BJ (cell line): Measurements from ENCODE around the gene TMC5. TPM values are rescaled to one million over a fixed set of nuclear protein-coding genes. Genes with fewer than 3 reads are reported as not detected.

ENCODE experiments used
- CTCF ChIA-PET: fragments of 350-600 bp; formaldehyde crosslinking; extraction: SDS; loops from one replicate; lab custom pipeline; 2021; ENCODE audit warnings: antibody characterized with exemption, inconsistent platforms; lab: Yijun Ruan, JAX
- POLR2A ChIA-PET: fragments of 300-600 bp; sonication (Branson Sonifier 250); formaldehyde crosslinking; extraction: SDS; loops from one replicate; lab custom pipeline; 2021; ENCODE audit warnings: antibody characterized with exemption; lab: Charles Lee
- DNase-seq: peaks from one replicate; pipeline ENCODE4 v3.0.0-alpha.2; 2011; ENCODE audit warnings: low read depth
- H3K27me3 ChIP-seq: 2 replicates; pipeline ENCODE4 v1.6.0; 2011; ENCODE audit warnings: low read length; ENCODE audit not compliant: control insufficient read depth, insufficient read depth
- H3K36me3 ChIP-seq: 2 replicates; pipeline ENCODE4 v1.5.1; 2011; ENCODE audit warnings: low read length; ENCODE audit not compliant: control insufficient read depth, insufficient read depth
- H3K4me3 ChIP-seq: 2 replicates; pipeline ENCODE4 v1.5.1; 2011; ENCODE audit warnings: low read depth, mild to moderate bottlenecking, control low read depth, low read length
- polyA plus RNA-seq: library from polyadenylated mRNA; depleted of rRNA; stranded (reverse); fragments of >200 nt; gene quantifications from 2 replicates; pipeline ENCODE4 v1.2.3, GENCODE V29; 2011
- TF ChIP-seq, protein P1 (sequence below): IDR thresholded peaks from 2 replicates; pipeline ENCODE4 v1.5.1; 2011; ENCODE audit warnings: low read depth, mild to moderate bottlenecking, control low read depth, inconsistent platforms, low read length, moderate library complexity; ENCODE audit not compliant: insufficient read depth

The TMC5 gene
- polyA plus RNA-seq, 1 experiment, result not detected

DNA sequence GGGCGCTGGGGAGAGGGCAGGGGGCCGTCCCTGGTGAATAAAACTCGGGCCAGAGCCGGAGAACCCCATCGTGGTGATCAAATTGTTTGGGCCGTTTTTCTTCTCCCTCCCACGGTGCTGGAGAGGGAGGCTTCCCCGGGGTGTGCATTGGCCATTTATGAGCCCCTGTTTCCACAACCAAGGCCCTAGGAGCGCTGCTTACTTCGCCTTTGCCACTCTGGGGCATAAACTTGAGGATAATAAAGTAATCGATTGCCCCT is 106.6 kb downstream of the TMC5 start:
- TF ChIP-seq, protein P1, sequence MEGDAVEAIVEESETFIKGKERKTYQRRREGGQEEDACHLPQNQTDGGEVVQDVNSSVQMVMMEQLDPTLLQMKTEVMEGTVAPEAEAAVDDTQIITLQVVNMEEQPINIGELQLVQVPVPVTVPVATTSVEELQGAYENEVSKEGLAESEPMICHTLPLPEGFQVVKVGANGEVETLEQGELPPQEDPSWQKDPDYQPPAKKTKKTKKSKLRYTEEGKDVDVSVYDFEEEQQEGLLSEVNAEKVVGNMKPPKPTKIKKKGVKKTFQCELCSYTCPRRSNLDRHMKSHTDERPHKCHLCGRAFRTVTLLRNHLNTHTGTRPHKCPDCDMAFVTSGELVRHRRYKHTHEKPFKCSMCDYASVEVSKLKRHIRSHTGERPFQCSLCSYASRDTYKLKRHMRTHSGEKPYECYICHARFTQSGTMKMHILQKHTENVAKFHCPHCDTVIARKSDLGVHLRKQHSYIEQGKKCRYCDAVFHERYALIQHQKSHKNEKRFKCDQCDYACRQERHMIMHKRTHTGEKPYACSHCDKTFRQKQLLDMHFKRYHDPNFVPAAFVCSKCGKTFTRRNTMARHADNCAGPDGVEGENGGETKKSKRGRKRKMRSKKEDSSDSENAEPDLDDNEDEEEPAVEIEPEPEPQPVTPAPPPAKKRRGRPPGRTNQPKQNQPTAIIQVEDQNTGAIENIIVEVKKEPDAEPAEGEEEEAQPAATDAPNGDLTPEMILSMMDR, result no peak
- Histone ChIP-seq H3K4me3 (peak overlapping the region; percentile 90), H3K36me3 (peaks cover 5% of the 10 kb centered on the region), H3K27me3 (no peaks in the 10 kb centered on the region)
- ChIA-PET POLR2A (interaction anchor here (0.5 kb wide), 1 partner anchor 402 kb away, joined by 13 read pairs; no protein-coding TSS in a partner anchor), CTCF (interaction anchor here (1.3 to 1.6 kb wide), 3 partner anchors 16 to 363 kb away, joined by 4 read pairs; no protein-coding TSS in a partner anchor)
- no peak for DNase-seq

DNA sequence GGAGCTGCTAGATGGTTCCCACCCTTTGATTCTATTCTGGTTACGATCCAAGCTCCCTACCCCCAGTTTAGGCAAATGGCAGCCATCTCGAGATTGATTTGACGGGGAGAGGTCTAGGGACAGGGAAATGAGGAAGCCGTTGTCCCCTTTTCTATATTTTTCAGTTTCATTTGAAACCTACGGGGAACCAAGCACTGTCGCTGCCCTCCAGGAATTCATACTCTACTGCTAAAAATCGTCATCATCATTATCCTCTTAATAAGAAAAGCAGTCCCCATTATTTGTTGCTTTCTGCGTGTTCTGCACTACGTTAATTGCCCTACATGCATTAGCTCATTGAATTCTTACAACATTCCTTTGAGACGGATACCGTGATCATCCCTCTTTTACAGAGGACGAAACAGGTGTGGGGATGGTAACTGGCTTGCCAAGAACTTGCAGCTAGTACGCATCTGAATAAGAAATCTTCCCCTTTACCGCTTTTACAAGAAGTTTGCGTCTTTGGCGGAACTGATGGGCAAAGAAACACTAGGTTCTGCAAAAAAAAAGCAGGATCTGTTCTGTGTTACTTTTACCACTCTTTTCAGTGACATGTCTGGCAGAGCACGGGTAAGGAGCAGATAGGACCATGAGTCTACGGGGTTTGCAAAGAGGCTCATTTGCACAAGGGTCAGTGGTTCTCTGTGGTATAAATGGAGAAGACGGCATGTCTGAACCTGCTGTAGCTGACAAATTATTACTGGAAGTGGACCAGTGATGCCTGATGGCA is 107.1 kb downstream of the TMC5 start:
- CTCF ChIA-PET, result interaction anchor here (1.3 to 1.6 kb wide), 4 partner anchors 15 to 362 kb away, joined by 4 read pairs; no protein-coding TSS in a partner anchor
- DNase-seq, result no peak

DNA sequence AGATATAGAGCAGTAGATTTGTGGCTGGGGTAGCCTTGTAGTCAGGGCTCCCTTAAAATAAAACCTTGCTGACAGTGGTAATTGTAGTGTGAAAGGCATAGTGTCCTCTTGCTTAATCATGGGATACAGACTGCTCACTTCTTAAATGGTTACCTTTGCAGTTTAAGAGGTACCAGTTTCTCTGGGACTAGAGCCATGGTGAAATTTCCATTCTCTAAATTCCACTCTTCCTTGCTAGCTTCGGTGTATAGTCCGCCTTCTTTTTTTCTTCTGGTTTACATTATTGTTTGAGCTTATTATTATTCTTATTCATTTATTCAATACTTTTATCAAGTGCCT is 107.7 kb downstream of the TMC5 start:
- peak overlapping the region; percentile 90 for H3K4me3 ChIP-seq
- POLR2A ChIA-PET, result no interaction called here

More for the DNA sequence above, 107.1 kb downstream of the TMC5 start:
- Histone ChIP-seq H3K27me3 (no peaks in the 10 kb centered on the region), H3K4me3 (peak overlapping the region; percentile 90), H3K36me3 (peaks cover 5% of the 10 kb centered on the region)
- POLR2A ChIA-PET, result no interaction called here
- TF ChIP-seq, protein P1, result no peak

DNA sequence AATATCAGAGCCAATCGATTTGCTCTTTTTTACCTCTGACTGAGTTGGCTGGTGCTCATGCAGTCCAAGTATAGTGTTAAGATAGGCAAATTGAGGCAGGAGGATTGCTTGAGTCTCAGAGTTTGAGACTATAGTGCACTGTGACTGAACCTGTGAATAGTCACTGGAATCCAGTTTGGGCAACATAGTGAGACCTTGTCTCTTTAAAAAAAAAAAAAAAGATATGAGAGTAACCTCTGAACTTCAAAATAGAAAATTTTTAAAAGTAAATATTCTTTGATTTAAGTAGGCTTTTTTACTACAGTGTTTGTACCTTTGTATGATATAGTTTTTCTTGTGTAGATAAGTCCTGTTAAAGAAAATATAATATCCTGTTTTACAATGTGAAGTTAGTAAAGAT is 109.5 kb downstream of the TMC5 start:
- Histone ChIP-seq H3K4me3 (no peak overlapping the region), H3K27me3 (no peaks in the 10 kb centered on the region), H3K36me3 (peaks cover 5% of the 10 kb centered on the region)
- no peak for DNase-seq
- CTCF ChIA-PET, result interaction anchor here (0.6 kb wide), 1 partner anchor 543 kb away, joined by 3 read pairs; no protein-coding TSS in a partner anchor
- TF ChIP-seq, protein P1, result no peak
- POLR2A ChIA-PET, result no interaction called here

More for the DNA sequence above, 107.7 kb downstream of the TMC5 start:
- no peak for DNase-seq
- Histone ChIP-seq H3K27me3 (no peaks in the 10 kb centered on the region), H3K36me3 (peaks cover 5% of the 10 kb centered on the region)
- CTCF ChIA-PET, result interaction anchor here (1.6 kb wide), 2 partner anchors 15 to 58 kb away, joined by 4 read pairs; no protein-coding TSS in a partner anchor
- TF ChIP-seq, protein P1, result no peak

DNA sequence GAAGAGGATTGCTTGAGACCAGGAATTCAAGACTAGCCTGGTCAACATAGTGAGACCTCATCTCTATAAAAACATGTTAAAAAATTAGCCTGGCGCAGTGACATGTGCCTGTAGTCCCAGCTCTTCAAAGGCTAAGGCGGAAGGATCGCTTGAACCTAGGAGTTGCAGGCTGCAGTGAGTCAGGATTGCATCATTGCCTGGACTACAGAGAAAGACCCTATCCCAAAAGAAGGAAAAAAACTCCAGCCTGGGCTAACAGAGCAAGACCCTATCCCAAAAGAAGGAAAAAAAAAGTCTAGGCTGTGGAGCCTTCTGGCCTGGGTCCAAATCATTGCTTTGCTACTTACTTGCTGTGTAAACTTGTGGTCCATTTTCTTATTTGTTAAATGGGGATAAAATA is 111.0 kb downstream of the TMC5 start:
- no peak for DNase-seq
- POLR2A ChIA-PET, result no interaction called here
- H3K27me3 ChIP-seq, result no peaks in the 10 kb centered on the region
- CTCF ChIA-PET, result no interaction called here
- TF ChIP-seq, protein P1, result no peak
- peaks cover 5% of the 10 kb centered on the region for H3K36me3 ChIP-seq
- no peak overlapping the region for H3K4me3 ChIP-seq
